K562 (cell line): Measurements from ENCODE around the gene HAUS1. TPM values are rescaled to one million over a fixed set of nuclear protein-coding genes. Genes with fewer than 3 reads are reported as not detected.

Source experiments
- ATAC-seq: fragments of 200-7000 bp; cut with Tn5 transposase; 3 replicates; pipeline ENCODE4 v1.9.1; 2020; ENCODE audit warnings: moderate library complexity
- BruUV-seq: library from RNA; stranded (reverse); fragments of 400-500 nt; replicated peaks from 2 replicates; lab custom pipeline; 2021; lab: Mats Ljungman, UMichigan
- CTCF ChIA-PET: fragments of 300-600 bp; formaldehyde crosslinking; extraction: SDS; loops from one replicate; lab custom pipeline; 2021; ENCODE audit warnings: low intra/inter-chr PET ratio; lab: Yijun Ruan, JAX
- POLR2A ChIA-PET: fragments of 300-600, 350-650 bp; sonication (Branson Sonifier 250); formaldehyde crosslinking; extraction: SDS; loops from one replicate; lab custom pipeline; 2021; ENCODE audit warnings: antibody characterized with exemption, inconsistent platforms; lab: Yijun Ruan, JAX
- DNase-seq, 4 experiments: peaks; one replicate each; pipeline versions ENCODE4 v3.0.0 to v3.0.0-alpha.2; 2011 to 2018; ENCODE audit warnings: low spot score in 3 of 4, mixed read lengths in 3 of 4; ENCODE audit errors: extremely low read depth in 1 of 4
- FAIRE-seq: peaks from 2 replicates; lab custom pipeline; 2011; peaks lifted over from hg19 to GRCh38; lab: Jason Lieb, UNC
- H2AFZ ChIP-seq: 2 replicates; pipeline ENCODE4 v1.6.0; 2011; ENCODE audit warnings: low read depth, low read length, control low read depth, inconsistent platforms
- H3K27ac ChIP-seq: fragments of 200-600 bp; 3 replicates; pipeline ENCODE4 v1.8.0; 2011; ENCODE audit warnings: low read depth, mild to moderate bottlenecking, control low read depth, inconsistent platforms, low read length, moderate library complexity, mixed read lengths; ENCODE audit errors: extremely low read depth
- H3K27me3 ChIP-seq, 2 experiments: fragments of 300-600 bp in 1 of 2; 2 replicates in 1 of 2; 3 replicates in 1 of 2; pipeline versions ENCODE4 v1.6.0 to v1.8.0; 2011; ENCODE audit warnings: inconsistent platforms in 2 of 2, low read length in 2 of 2, mild to moderate bottlenecking in 1 of 2, mixed read lengths in 1 of 2, moderate library complexity in 1 of 2; ENCODE audit not compliant: control insufficient read depth in 2 of 2, insufficient read depth in 2 of 2
- H3K36me3 ChIP-seq: fragments of 300-600 bp; 3 replicates; pipeline ENCODE4 v1.8.0; 2011; ENCODE audit warnings: mild to moderate bottlenecking, low read length, inconsistent platforms; ENCODE audit not compliant: control insufficient read depth, insufficient read depth
- H3K4me1 ChIP-seq, 2 experiments: fragments of 200-600 bp in 1 of 2; replicated peaks in 1 of 2; 2 replicates in 1 of 2; 3 replicates in 1 of 2; pipeline versions ENCODE4 v1.5.1 to v1.8.0; 2011; ENCODE audit warnings: inconsistent platforms in 2 of 2, low read length in 2 of 2, mild to moderate bottlenecking in 1 of 2, mixed read lengths in 1 of 2, moderate library complexity in 1 of 2; ENCODE audit not compliant: control insufficient read depth in 2 of 2, insufficient read depth in 2 of 2
- H3K4me2 ChIP-seq: 2 replicates; pipeline ENCODE4 v1.6.1; 2011; ENCODE audit warnings: low read length, control low read depth, inconsistent platforms, mixed read lengths; ENCODE audit not compliant: insufficient read depth
- H3K4me3 ChIP-seq: fragments of 200-600 bp; sonication (generic), shearing (Covaris generic); 2 replicates; pipeline ENCODE4 v1.5.1; 2016; ENCODE audit warnings: control low read depth, inconsistent platforms
- H3K79me2 ChIP-seq: fragments of 200-600 bp; 3 replicates; pipeline ENCODE4 v1.8.0; 2011; ENCODE audit warnings: low read length, inconsistent platforms; ENCODE audit not compliant: control insufficient read depth, insufficient read depth
- H3K9ac ChIP-seq, 2 experiments: 2 replicates each; pipeline versions ENCODE4 v1.6.0 to v1.6.1; 2011; ENCODE audit warnings: low read depth in 2 of 2, low read length in 2 of 2, control low read depth in 1 of 2, inconsistent platforms in 1 of 2, mild to moderate bottlenecking in 1 of 2, mixed read lengths in 1 of 2; ENCODE audit not compliant: insufficient read depth in 1 of 2
- H3K9me1 ChIP-seq: one replicate; pipeline ENCODE4 v1.6.0; 2011; ENCODE audit warnings: inconsistent platforms, mild to moderate bottlenecking, low read length, moderate library complexity; ENCODE audit not compliant: control insufficient read depth, insufficient read depth
- H3K9me3 ChIP-seq: replicated peaks from 2 replicates; pipeline ENCODE4 v1.5.1; 2011; ENCODE audit warnings: low read depth, low read length, inconsistent platforms; ENCODE audit not compliant: control insufficient read depth, insufficient read depth
- H4K20me1 ChIP-seq: replicated peaks from 2 replicates; pipeline ENCODE4 v1.6.1; 2011; ENCODE audit warnings: low read length, inconsistent platforms, mixed read lengths; ENCODE audit not compliant: control insufficient read depth, insufficient read depth
- EP400 ChIP-seq: fragments of 450-650 bp; IDR thresholded peaks from 2 replicates; pipeline ENCODE4 v1.6.1; 2017; ENCODE audit warnings: antibody characterized with exemption, mild to moderate bottlenecking, moderate library complexity
- HEY1 ChIP-seq: fragments of 250-450 bp; sonication (Bioruptor Pico); IDR thresholded peaks from 2 replicates; pipeline ENCODE4 v1.5.0; 2020; ENCODE audit warnings: mild to moderate bottlenecking, moderate library complexity, borderline replicate concordance
- JUNB ChIP-seq: fragments of 450-650 bp; formaldehyde crosslinking; conservative IDR thresholded peaks from 2 replicates; pipeline ENCODE4 v1.4.0; 2020; ENCODE audit warnings: mild to moderate bottlenecking
- PCBP2 ChIP-seq: fragments of 200-400 bp; formaldehyde crosslinking; IDR thresholded peaks from 2 replicates; pipeline ENCODE4 v1.6.1; 2018; ENCODE audit warnings: low read length, low read depth, mild to moderate bottlenecking, moderate library complexity; ENCODE audit not compliant: poor library complexity, severe bottlenecking
- PTBP1 ChIP-seq: fragments of 200-400 bp; formaldehyde crosslinking; IDR thresholded peaks from 2 replicates; pipeline ENCODE4 v1.6.1; 2017; ENCODE audit warnings: low read depth, low read length
- STAT5A ChIP-seq: IDR thresholded peaks from 2 replicates; pipeline ENCODE4 v1.6.1; 2012; ENCODE audit warnings: low read length, inconsistent platforms, borderline replicate concordance
- U2AF2 ChIP-seq: fragments of 200-400 bp; formaldehyde crosslinking; optimal IDR thresholded peaks from 2 replicates; pipeline ENCODE3; 2017; ENCODE audit warnings: low read depth, mild to moderate bottlenecking, low read length
- WGBS: fragments of 100-300 bp; shearing (Covaris generic); methylation state at CpG from one replicate; pipeline ENCODE4 v1.1.6; 2016; ENCODE audit warnings: low coverage, mixed read lengths; ENCODE audit not compliant: insufficient coverage; ENCODE audit errors: missing lambda C conversion rate; 5-methylcytosine and 5-hydroxymethylcytosine counted together
- in situ Hi-C: fragments of 300-500 bp; cut with MboI; formaldehyde crosslinking; loops from 4 replicates; pipeline ENCODE4 v1.15.0; 2018; ENCODE audit warnings: inconsistent platforms, mixed read lengths
- intact Hi-C: fragments of 100-400 bp; cut with micrococcal nuclease; formaldehyde crosslinking; loops from 2 replicates; pipeline ENCODE4 v1.14.2; 2022
- polyA plus RNA-seq, 8 experiments: library from polyadenylated mRNA; depleted of rRNA in 4 of 8; stranded (reverse) in 5 of 8; unstranded in 3 of 8; fragments of >200 nt; fragmentation: Nextera tagmentation in 2 of 8; fragmentation: Illumina TruSeq in 1 of 8; extraction: Ambion mirVana in 2 of 8; extraction: Trizol in 1 of 8; gene quantifications; 2 replicates each; pipeline versions ENCODE4 v1.2.1 to v1.2.3, GENCODE V29; 2011 to 2014; ENCODE audit warnings: inconsistent platforms in 1 of 8, missing spikeins in 1 of 8
- total RNA-seq, 7 experiments: library from RNA; depleted of rRNA in 6 of 7; stranded (reverse); fragments of >200 nt in 6 of 7; fragmentation: Illumina TruSeq in 2 of 7; extraction: Trizol in 2 of 7; gene quantifications; 2 replicates each; pipeline versions ENCODE4 v1.2.1 to v1.2.3, GENCODE V29; 2011 to 2021; ENCODE audit warnings: low replicate concordance in 1 of 7
- TF ChIP-seq, protein P1 (sequence below): fragments of 250-450 bp; sonication (Bioruptor Pico); IDR thresholded peaks from 2 replicates; pipeline ENCODE4 v1.5.0; 2021; ENCODE audit warnings: mild to moderate bottlenecking, moderate library complexity
- TF ChIP-seq, protein P2 (sequence below): fragments of 250-450 bp; sonication (Bioruptor Pico); IDR thresholded peaks from 2 replicates; pipeline ENCODE4 v1.5.0; 2020; ENCODE audit warnings: mild to moderate bottlenecking
- TF ChIP-seq, protein P3 (sequence below): fragments of 450-650 bp; IDR thresholded peaks from 2 replicates; pipeline ENCODE4 v1.6.1; 2014; ENCODE audit warnings: low read depth, mild to moderate bottlenecking, moderate library complexity, borderline replicate concordance

Gene HAUS1
- total and polyA plus RNA-seq, 9 of the 15 experiments (the other 6 are each of a cell fraction or from before 2014, with no cell fraction given): 45.6 to 135 (median 76.3) TPM

DNA sequence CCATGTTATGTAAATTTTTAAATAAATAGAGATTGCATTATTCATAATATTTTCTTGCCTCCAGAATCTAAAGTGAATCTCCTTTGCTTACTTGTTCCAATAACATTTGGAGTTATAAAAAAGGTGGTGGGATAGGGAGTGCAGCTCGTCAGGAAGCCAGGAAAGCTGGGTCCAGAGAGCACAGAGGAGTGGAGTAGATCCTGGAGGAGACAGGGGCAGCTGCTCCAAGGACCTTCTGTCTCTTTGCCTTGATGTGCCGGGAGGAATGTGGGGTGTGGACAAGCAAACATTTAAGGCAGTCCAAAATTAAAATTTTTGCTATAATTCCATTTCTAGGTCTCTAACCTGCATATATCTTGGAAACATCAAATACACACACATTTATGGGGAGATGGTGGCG, 29.3 kb downstream of the HAUS1 start:
- H4K20me1 ChIP-seq: no peaks in the 10 kb centered on the region
- no peak overlapping the region for H2AFZ ChIP-seq
- H3K4me2 ChIP-seq: no peak overlapping the region
- TF ChIP-seq, protein P1, sequence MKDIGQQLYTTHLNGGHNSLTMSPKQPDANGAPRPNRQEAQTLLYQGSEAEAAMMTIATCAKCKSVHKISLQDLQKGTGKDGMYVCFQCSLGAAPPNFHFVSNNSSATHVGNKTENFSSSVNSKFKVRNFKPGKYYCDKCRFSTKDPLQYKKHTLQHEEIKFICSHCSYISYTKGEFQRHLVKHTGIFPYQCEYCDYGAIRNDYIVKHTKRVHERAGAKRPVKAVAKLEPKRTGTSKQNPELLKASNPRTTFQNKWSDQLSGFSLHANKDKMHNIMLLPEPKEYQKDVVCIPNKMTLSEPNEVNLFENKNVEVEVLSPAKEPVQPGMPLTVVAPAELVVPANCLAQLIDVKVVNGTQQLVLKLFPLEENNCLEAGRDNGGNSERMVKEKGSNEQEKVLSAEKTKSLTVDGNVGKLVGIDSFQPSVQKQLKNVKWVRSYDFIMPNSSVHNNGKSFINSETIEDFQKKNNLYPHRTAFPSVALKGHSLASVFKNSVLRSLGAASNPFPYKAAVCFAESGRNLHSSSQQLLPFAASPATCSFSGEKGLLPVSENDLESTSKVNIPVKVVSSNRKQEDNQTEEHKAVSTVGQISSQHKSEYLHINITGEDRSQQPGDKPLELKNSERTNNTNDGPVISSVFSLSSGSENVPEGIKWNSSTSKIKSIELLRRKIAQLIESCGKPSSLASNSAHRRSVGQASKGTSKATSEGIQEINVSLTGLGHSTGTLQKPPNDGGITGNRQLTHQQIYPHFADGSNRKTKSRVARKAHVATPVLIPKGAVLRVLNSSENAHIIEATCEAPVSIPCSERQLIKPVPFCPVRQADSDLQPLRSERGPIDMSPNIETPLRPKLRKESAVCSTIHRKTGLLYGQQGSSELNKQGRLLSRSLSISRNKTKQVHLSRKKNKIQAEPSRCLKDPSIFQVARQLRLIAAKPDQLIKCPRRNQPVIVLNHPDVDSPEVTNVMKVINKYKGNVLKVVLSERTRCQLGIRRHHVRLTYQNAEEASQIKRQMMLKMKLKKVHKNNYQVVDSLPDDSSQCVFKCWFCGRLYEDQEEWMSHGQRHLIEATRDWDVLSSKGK (CRISPR knock-in tag): no peak
- no peak for TF ChIP-seq HEY1 (CRISPR knock-in tag)
- TF ChIP-seq, protein P2, sequence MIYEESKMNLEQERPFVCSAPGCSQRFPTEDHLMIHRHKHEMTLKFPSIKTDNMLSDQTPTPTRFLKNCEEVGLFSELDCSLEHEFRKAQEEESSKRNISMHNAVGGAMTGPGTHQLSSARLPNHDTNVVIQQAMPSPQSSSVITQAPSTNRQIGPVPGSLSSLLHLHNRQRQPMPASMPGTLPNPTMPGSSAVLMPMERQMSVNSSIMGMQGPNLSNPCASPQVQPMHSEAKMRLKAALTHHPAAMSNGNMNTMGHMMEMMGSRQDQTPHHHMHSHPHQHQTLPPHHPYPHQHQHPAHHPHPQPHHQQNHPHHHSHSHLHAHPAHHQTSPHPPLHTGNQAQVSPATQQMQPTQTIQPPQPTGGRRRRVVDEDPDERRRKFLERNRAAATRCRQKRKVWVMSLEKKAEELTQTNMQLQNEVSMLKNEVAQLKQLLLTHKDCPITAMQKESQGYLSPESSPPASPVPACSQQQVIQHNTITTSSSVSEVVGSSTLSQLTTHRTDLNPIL (CRISPR knock-in tag): no peak
- TF ChIP-seq JUNB (CRISPR knock-in tag): no peak
- TF ChIP-seq PCBP2: no peak
- no peak for TF ChIP-seq PTBP1
- no peak for TF ChIP-seq EP400
- no peak for TF ChIP-seq U2AF2
- TF ChIP-seq, protein P3, sequence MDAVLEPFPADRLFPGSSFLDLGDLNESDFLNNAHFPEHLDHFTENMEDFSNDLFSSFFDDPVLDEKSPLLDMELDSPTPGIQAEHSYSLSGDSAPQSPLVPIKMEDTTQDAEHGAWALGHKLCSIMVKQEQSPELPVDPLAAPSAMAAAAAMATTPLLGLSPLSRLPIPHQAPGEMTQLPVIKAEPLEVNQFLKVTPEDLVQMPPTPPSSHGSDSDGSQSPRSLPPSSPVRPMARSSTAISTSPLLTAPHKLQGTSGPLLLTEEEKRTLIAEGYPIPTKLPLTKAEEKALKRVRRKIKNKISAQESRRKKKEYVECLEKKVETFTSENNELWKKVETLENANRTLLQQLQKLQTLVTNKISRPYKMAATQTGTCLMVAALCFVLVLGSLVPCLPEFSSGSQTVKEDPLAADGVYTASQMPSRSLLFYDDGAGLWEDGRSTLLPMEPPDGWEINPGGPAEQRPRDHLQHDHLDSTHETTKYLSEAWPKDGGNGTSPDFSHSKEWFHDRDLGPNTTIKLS: no peak
- no peak for TF ChIP-seq STAT5A
- H3K79me2 ChIP-seq: no peaks in the 10 kb centered on the region
- in situ Hi-C loops: no loop called here
- DNase-seq: no peak
- CTCF ChIA-PET: no interaction called here
- intact Hi-C loops: no loop called here
- BruUV-seq: no TSS peak
- H3K4me3 ChIP-seq: no peak overlapping the region
- H3K36me3 ChIP-seq: peaks cover 16% of the 10 kb centered on the region; the same call in 1 of the 3 replicates
- H3K27me3 ChIP-seq: no peaks in the 10 kb centered on the region
- no peak for ATAC-seq
- H3K27ac ChIP-seq: no peak overlapping the region
- POLR2A ChIA-PET: interaction anchor here (0.8 kb wide), 1 partner anchor 189 kb away, joined by 3 read pairs; no protein-coding TSS in a partner anchor
- WGBS: 45% methylated on average over 3 of the region's 3 CpGs
- H3K9ac ChIP-seq: no peak overlapping the region
- H3K9me1 ChIP-seq: no peaks in the 10 kb centered on the region
- no peaks in the 10 kb centered on the region for H3K9me3 ChIP-seq
- no peak for FAIRE-seq
- H3K4me1 ChIP-seq: no peaks in the 10 kb centered on the region; a peak in 1 of 5 replicates
